Muscle of arm (tissue), 12 donors: ENCODE data around the gene RHOBTB3. TPM values are rescaled to one million over a fixed set of nuclear protein-coding genes. Genes with fewer than 3 reads are reported as not detected.
A peak's percentile ranks its signal among the peaks of the same experiment; 100 is the strongest.

ENCODE experiments used
- DNase-seq: peaks from one replicate; pipeline ENCODE4 v3.0.0-alpha.2; 2013
- polyA plus RNA-seq, 12 donors: library from polyadenylated mRNA; unstranded; fragments of 120-200 nt; gene quantifications; one replicate each; pipeline ENCODE4 v1.2.1, GENCODE V29; 2013; ENCODE audit not compliant: insufficient read length in 12 of 12

The RHOBTB3 gene
- polyA plus RNA-seq, 12 donors: 69.3 to 137 (median 113) TPM; not detected in 1

DNA sequence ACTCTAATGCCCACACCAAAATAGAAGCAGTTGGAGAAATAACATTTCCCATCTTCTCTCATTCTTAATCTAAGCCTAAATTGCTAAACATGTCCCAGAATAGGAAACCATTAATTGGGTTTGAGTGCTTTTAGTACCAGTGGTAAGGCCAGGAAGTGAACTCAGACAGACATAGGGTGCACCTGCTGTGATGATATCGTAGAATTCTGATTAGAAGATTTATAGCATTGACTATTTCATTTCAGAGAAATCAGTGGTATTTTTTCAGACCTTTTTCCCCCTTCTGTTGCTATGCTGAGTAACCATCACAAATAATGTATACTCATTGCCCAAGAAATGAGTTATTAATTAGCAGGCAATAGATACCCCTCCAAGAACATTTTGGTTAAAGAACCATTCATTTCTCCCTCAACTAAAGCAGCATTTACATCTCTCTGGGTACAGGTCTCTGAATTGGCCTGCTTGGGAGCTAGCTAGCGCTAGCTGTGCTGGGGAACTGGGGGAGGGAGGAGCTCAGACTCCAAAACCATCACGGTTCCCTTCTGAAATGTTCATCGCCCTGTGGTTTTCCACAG is 84.1 kb downstream of the RHOBTB3 start:
- no peak for DNase-seq

- no peak for DNase-seq
These were observed 85.2 kb downstream of the RHOBTB3 start for GRCh38 chr5:95816341-95816740.

DNA sequence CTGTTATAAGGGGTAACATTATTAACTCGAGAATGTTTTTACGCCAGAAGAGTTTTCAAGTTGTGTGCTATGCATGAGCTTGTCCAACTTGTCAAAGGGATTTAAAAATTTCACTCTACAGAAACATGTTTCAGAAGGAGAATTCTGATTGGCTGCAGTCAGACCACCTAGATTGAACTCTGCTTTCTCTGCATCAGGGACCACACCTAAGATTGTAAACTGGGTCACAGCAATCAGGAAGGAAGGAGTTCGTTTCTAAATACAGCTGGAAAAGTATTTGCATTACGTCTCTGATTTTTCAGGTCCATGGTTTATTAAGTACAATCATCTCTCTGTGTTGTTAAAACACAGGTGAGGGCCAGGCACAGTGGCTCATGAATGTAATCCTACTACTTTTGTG is 85.6 kb downstream of the RHOBTB3 start:
- DNase-seq: no peak

DNA sequence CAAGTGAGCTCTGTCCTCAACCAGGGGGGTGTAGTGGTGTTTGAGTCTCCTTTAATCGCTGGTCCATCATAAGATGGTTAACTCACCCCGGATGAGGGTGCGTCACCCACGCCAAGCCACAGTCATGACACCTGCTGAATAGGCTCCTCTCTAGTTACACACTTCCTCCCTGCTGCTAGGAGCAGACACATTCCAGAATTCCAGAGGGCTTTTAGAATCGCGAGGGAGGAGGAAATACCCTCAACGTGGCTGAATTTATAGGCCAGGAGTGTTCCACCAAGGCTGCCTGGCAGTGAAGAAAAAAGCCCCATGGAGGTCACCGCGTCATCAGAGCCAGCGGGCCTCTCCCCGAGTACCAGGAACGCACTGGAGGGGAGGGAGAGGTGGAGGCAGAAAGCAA is 86.3 kb downstream of the RHOBTB3 start:
- no peak for DNase-seq

GRCh38 chr5:95818181-95819147 is 87.3 kb downstream of the RHOBTB3 start:
- no peak for DNase-seq

DNA sequence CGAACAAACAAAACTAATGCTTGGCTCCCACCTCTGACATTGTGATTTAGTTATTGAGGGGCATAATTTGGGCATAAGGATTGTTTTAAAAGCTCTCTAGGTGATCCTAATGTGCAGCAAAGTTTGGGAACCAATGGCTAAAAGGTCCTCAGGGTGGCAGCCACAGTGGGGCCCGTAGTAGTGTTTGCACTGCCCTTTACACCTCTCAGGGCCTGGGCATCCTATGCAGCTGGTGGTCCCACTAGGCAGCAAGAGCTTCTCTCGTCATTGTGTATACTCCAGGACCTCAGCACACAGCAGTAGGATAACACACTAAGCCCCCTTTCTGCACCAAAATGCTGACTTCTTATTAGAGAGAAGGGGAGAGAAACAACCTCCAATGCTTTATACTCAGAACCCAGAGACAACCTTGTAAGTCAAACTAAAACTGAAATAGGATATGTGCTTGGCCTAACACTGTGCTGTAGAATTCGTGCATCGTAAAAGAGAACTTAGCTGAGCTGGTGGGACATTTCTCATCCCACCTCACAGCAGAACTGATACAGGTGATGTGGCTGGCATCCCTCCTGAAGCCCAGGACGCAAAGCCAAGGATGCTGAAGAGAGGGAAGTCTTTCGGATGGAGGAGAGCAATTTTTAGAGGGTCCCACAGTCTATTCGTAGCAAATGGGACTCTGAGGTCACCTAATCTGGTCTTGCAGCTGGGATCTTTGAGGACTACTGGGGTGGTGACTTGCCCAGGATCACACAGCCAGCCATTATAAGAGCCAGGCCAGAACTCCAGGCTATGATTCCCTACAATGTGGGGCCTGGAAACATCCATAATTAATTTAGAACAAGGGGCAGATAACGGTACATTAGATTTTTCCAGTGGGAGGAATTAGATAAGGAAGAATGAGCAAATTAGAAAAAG is 90.2 kb downstream of the RHOBTB3 start:
- DNase-seq: no peak

- DNase-seq: peak; percentile 60
These were observed 91.0 kb downstream of the RHOBTB3 start for GRCh38 chr5:95822043-95822541.

DNA sequence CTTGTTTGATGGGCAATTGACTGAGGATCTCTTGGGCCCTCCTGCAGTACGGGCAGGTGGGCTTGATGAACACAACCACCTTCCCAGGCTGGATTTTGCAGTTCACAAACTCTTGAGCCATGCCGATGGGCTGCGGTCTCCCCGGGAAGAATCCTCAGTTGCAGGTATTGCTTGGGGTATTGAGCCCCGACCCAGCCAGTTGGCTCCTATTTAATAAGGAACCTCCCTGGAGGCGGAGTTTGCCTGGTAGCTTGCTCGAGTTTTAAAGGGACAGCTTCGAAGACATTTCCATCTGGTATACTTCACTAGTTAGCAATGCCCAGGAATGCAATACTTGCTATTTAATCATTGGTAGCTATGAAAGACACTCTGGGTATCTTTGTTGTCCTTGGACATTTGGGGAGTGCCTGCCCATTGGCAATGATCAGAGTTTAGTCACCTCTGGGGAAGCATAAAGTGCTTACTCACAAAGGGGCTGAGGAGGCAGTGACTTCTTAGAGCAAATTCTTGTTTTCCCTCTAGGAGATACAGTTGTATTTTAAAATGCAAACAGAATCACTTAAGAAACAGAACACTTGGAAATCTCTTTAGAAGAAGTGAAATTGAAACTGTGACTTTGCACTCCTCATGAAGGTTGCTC is 91.5 kb downstream of the RHOBTB3 start, which contains the start of gene GLRX:
Gene GLRX, minus strand, starts transcription at position 185 of the 640 bp plus-strand sequence. Its CDS starts 64 bp downstream, at position 121.
- DNase-seq: peak; percentile 75

- no peak for DNase-seq
These were observed 92.1 kb downstream of the RHOBTB3 start for GRCh38 chr5:95823218-95823737.

GRCh38 chr5:95823738-95824609 is 92.8 kb downstream of the RHOBTB3 start:
- DNase-seq: peak; percentile 70

GRCh38 chr5:95824747-95825146 is 93.6 kb downstream of the RHOBTB3 start:
- DNase-seq: no peak

- DNase-seq: no peak
These were observed 94.4 kb downstream of the RHOBTB3 start for GRCh38 chr5:95825495-95825894.

DNA sequence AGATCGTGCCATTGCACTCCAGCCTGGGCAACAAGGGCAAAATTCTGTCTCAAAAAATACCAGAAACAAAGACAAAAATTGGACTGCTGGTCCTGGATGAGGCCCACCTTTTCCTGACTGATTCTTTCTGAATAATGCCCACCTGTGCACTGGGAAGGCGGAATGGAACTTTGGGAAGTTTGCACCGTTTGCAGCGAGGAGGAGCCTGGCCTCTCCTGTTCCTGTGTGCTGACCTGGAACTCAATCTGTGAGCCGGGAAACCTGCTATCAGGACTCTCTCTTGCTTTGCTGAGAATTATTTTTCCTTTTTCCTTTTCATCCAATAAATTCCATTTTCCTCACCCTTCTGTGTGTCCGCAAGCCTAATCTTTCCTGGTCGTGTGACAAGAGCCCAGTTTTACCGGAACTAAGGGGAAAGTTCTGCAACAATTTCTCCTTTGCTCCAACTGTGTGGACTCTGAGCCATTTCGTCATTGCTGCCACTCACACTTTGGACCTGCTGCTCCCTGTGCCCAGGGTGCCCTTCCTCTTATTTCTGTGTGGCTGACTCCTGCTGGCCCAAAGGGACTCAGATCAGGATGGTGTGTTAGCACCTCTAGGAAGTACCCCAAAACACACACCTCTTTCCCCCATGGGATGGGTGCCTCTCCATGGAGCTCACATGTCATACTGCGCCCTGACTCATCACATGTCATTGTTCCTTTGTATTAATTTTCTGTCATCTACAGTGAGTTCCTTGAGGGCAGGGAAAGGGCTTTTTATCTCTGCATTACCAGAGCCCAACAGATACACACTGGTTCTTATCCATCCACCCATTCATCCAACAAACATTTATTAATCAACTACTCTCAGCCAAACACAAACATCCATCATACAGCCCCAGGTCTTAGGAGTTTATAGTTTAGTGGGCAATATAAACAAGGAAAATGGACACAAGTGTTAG is 96.1 kb downstream of the RHOBTB3 start:
- no peak for DNase-seq

GRCh38 chr5:95827892-95828246 is 96.7 kb downstream of the RHOBTB3 start:
- no peak for DNase-seq

DNA sequence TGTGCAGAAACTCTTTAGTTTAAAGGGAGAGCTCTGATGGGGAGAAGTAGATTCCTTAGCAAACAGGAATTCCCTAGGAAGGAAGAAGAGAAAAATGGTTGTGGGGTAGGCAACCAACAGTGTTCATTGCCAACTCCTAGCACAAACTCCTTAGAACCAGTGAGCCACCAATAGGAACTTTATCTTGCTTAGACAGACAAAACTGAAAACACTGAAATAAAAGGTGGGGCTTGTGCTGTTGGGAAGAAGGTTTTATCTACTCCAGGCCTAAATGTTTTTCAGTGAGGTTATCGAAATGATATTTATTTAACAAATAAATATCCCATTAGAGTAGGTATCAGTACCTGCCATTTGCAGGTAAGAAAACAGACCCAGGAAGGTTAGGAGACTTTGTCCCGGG is 99.1 kb downstream of the RHOBTB3 start:
- no peak for DNase-seq

- no peak for DNase-seq
These were observed 101.5 kb downstream of the RHOBTB3 start for GRCh38 chr5:95832664-95833063.

DNA sequence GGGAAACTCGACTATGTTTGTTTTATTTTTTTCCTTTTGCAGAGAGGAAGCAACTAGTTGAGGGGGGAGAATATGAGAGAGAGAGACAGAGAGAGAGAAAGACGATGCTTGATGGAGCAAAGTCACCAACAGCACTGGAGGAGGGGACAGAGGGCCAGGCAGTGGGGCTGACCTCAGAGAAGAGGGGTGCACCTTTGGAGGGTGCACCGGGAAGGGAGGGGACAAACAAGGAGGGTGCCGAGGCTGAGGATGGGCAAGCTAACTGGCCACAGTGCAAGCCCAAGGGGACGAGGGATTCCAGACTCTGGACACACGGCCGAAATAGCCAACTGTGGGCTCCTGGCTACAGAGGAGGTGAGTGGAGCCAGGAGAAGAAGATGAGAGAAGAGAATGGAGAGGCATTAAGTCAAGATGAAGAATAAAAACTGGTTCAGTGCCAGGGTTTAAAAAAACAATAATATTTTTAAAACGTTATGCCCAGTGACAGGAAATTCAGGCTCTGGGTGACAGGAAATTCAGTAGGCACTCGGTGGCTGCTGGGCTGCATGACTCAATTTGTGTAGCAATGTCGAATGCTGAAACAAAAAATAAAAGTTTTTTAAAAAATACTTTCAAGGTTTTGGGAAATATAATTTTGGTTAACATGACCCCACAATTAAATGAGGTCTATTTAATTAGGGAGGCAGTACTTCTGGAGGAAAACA is 104.7 kb downstream of the RHOBTB3 start:
- DNase-seq: no peak

DNA sequence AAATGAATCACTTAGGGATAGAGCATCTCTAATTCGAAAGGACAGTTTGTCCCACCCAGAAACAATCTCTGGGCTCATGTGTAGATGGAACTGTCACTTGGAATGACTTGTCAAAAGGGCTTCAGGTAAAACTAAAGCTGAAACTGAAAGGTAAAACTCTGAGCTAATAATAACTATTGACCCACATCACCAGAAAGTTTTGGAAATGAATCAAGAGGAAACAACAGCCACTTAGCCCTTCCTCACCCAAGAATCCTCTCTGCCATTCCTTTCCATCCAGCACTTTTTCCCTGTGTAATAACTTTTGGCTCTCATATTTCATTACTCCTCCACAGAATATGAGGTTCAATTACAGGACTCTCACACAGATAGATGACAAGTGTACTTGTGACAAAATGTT is 105.4 kb downstream of the RHOBTB3 start:
- no peak for DNase-seq
